ENCODE measurements around the gene DNAJC16.

Gene DNAJC16

GRCh38 chr1:15622712-15623373, 96.2 kb downstream of the DNAJC16 start:
- DNase-seq: no peak

GRCh38 chr1:15623435-15623834, 96.8 kb downstream of the DNAJC16 start:
- no peak for DNase-seq

- no peak for DNase-seq
These were observed 97.6 kb downstream of the DNAJC16 start for GRCh38 chr1:15624133-15624714.

GRCh38 chr1:15625056-15625917, 98.6 kb downstream of the DNAJC16 start:
- no peak for DNase-seq
